ENCODE results near the gene DSCAM. TPM values are rescaled to one million over a fixed set of nuclear protein-coding genes. Genes with fewer than 3 reads are reported as not detected.

The DSCAM gene
- total and polyA plus RNA-seq, 2 experiments from 2014 or later, result 0.07 TPM; not detected in 1

- Histone ChIP-seq H3K4me1 (ENCODE audit: insufficient read depth) (no peaks in the 10 kb centered on the region), H3F3A (replicated peaks; ENCODE audit: low read depth) (no peaks in the 10 kb centered on the region)
- peaks cover 96% of the 10 kb centered on the region for H3K9me3 Mint-ChIP-seq
Observed at GRCh38 chr21:40534886-40535285, 312.1 kb downstream of the DSCAM start.

More at GRCh38 chr21:40534886-40535285, 312.1 kb downstream of the DSCAM start:
- TF ChIP-seq JUNB (IDR thresholded peaks at IDR 0.05; ENCODE audit: unreplicated experiment) (no peak), ETS1 (IDR thresholded peaks at IDR 0.05) (no peak), POLR2AphosphoS5 (IDR thresholded peaks at IDR 0.05; ENCODE audit: low read depth) (no peak), ZNF114 (CRISPR knock-in tag; IDR thresholded peaks at IDR 0.05) (no peak), CTCF (conservative IDR thresholded peaks at IDR 0.05; ENCODE audit: low read depth in 2 of 2) (no peak), NANOG (IDR thresholded peaks at IDR 0.05; ENCODE audit: borderline replicate concordance) (no peak), ZNF462 (CRISPR knock-in tag; IDR thresholded peaks at IDR 0.05) (no peak), EZH2phosphoT487 (IDR thresholded peaks at IDR 0.05; ENCODE audit: unreplicated experiment) (no peak), ZNF331 (CRISPR knock-in tag; IDR thresholded peaks at IDR 0.05; ENCODE audit: low read depth) (no peak), CREB1 (CRISPR knock-in tag; IDR thresholded peaks at IDR 0.05; ENCODE audit: low read depth) (no peak), EZH2 (IDR thresholded peaks at IDR 0.05; ENCODE audit: low read depth, unreplicated experiment) (no peak)
- TF ChIP-seq, protein P1, sequence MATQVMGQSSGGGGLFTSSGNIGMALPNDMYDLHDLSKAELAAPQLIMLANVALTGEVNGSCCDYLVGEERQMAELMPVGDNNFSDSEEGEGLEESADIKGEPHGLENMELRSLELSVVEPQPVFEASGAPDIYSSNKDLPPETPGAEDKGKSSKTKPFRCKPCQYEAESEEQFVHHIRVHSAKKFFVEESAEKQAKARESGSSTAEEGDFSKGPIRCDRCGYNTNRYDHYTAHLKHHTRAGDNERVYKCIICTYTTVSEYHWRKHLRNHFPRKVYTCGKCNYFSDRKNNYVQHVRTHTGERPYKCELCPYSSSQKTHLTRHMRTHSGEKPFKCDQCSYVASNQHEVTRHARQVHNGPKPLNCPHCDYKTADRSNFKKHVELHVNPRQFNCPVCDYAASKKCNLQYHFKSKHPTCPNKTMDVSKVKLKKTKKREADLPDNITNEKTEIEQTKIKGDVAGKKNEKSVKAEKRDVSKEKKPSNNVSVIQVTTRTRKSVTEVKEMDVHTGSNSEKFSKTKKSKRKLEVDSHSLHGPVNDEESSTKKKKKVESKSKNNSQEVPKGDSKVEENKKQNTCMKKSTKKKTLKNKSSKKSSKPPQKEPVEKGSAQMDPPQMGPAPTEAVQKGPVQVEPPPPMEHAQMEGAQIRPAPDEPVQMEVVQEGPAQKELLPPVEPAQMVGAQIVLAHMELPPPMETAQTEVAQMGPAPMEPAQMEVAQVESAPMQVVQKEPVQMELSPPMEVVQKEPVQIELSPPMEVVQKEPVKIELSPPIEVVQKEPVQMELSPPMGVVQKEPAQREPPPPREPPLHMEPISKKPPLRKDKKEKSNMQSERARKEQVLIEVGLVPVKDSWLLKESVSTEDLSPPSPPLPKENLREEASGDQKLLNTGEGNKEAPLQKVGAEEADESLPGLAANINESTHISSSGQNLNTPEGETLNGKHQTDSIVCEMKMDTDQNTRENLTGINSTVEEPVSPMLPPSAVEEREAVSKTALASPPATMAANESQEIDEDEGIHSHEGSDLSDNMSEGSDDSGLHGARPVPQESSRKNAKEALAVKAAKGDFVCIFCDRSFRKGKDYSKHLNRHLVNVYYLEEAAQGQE (IDR thresholded peaks at IDR 0.05; ENCODE audit: unreplicated experiment), result no peak
- peaks cover 11% of the 10 kb centered on the region for H3K36me3 Mint-ChIP-seq (ENCODE audit: low read depth)
- no peak overlapping the region for H2AFZ ChIP-seq
- no peaks in the 10 kb centered on the region for H3K4me1 Mint-ChIP-seq
- no peaks in the 10 kb centered on the region for H3K27me3 ChIP-seq (ENCODE audit: insufficient read depth)
- H4K20me1 ChIP-seq (replicated peaks; ENCODE audit: insufficient read depth), result no peaks in the 10 kb centered on the region
- H3K9me2 ChIP-seq (ENCODE audit: insufficient read depth), result no peaks in the 10 kb centered on the region
- no peak overlapping the region for H3K4me3 ChIP-seq
- no peak for ATAC-seq
- no peak overlapping the region for H3K4me2 ChIP-seq
- no peak overlapping the region for H3K27ac Mint-ChIP-seq
- DNase-seq (ENCODE audit: low spot score), result no peak
- peaks cover 10% of the 10 kb centered on the region for H3K27me3 Mint-ChIP-seq (ENCODE audit: insufficient read depth, low read depth, poor library complexity)
- H3K27ac ChIP-seq (ENCODE audit: low read depth), result no peak overlapping the region
- peaks cover 3% of the 10 kb centered on the region; the same call in 1 of the 2 replicates for H3K36me3 ChIP-seq (ENCODE audit: insufficient read depth)
- H3K79me2 ChIP-seq (replicated peaks; ENCODE audit: insufficient read depth), result no peaks in the 10 kb centered on the region
- no peak overlapping the region for H3K4me3 Mint-ChIP-seq

Data from GM23338 (cell line).